ENCODE data around the gene PTP4A2. TPM values are rescaled to one million over a fixed set of nuclear protein-coding genes. Genes with fewer than 3 reads are reported as not detected.

Gene PTP4A2
- total RNA-seq, 4 donors from 2014 or later = 127 to 184 (median 159) TPM

GRCh38 chr1:31879981-31880608 lies 58.1 kb downstream of the PTP4A2 start:
- H3K36me3 ChIP-seq = no peaks in the 10 kb centered on the region
- no peaks in the 10 kb centered on the region for H3K27me3 ChIP-seq
- no peaks in the 10 kb centered on the region for H3K9me3 ChIP-seq
- no peak for DNase-seq (ENCODE audit: low spot score in 2 of 2)
- no peak overlapping the region for H3K4me3 ChIP-seq
- WGBS, 2 donors = 68 to 73% methylated on average over 4 of the region's 4 CpGs
- no peak overlapping the region for H3K27ac ChIP-seq
- peaks cover 0 to 8% (median 2%) of the 10 kb centered on the region in 4 donors for H3K4me1 ChIP-seq
- no peak for TF ChIP-seq EP300 (IDR thresholded peaks at IDR 0.05)
- TF ChIP-seq POLR2A (IDR thresholded peaks at IDR 0.05) = no peak
- TF ChIP-seq CTCF (IDR thresholded peaks at IDR 0.05) = no peak

- Histone ChIP-seq H3K27ac (no peak overlapping the region), H3K4me1 (peaks cover 0 to 8% (median 2%) of the 10 kb centered on the region in 4 donors), H3K4me3 (no peak overlapping the region), H3K27me3 (no peaks in the 10 kb centered on the region), H3K36me3 (no peaks in the 10 kb centered on the region), H3K9me3 (peaks cover 0 to 8% (median 0%) of the 10 kb centered on the region in 4 donors)
- DNase-seq (ENCODE audit: low spot score in 2 of 2) = no peak
- WGBS, 2 donors = 50 to 72% methylated on average over 6 of the region's 6 CpGs
- TF ChIP-seq EP300 (IDR thresholded peaks at IDR 0.05) = no peak
- no peak for TF ChIP-seq CTCF (IDR thresholded peaks at IDR 0.05)
- TF ChIP-seq POLR2A (IDR thresholded peaks at IDR 0.05) = no peak
These were observed 60.1 kb downstream of the PTP4A2 start for GRCh38 chr1:31878058-31878457.

- H3K27me3 ChIP-seq = no peaks in the 10 kb centered on the region
These were observed 60.6 kb downstream of the PTP4A2 start for GRCh38 chr1:31877544-31877943.

GRCh38 chr1:31875636-31876236 lies 62.4 kb downstream of the PTP4A2 start:
- Histone ChIP-seq H3K4me1 (peaks cover 0 to 3% (median 0%) of the 10 kb centered on the region in 4 donors), H3K9me3 (peaks cover 0 to 8% (median 0%) of the 10 kb centered on the region in 4 donors), H3K27me3 (no peaks in the 10 kb centered on the region), H3K4me3 (no peak overlapping the region), H3K36me3 (no peaks in the 10 kb centered on the region), H3K27ac (no peak overlapping the region)
- TF ChIP-seq POLR2A (IDR thresholded peaks at IDR 0.05) (no peak), EP300 (IDR thresholded peaks at IDR 0.05) (no peak), CTCF (IDR thresholded peaks at IDR 0.05) (no peak)
- 87 to 90% methylated on average over 11 of the region's 11 CpGs for WGBS, 2 donors
- DNase-seq (ENCODE audit: low spot score in 2 of 2) = no peak

More at GRCh38 chr1:31877544-31877943, 60.6 kb downstream of the PTP4A2 start:
- no peak overlapping the region for H3K27ac ChIP-seq
- H3K9me3 ChIP-seq = peaks cover 0 to 8% (median 0%) of the 10 kb centered on the region in 4 donors
- TF ChIP-seq POLR2A (IDR thresholded peaks at IDR 0.05) = no peak
- no peak for TF ChIP-seq EP300 (IDR thresholded peaks at IDR 0.05)
- no peak for TF ChIP-seq CTCF (IDR thresholded peaks at IDR 0.05)
- 58 to 96% methylated on average over 3 to 4 of the region's 4 CpGs for WGBS, 2 donors
- H3K36me3 ChIP-seq = no peaks in the 10 kb centered on the region
- no peak for DNase-seq (ENCODE audit: low spot score in 2 of 2)
- no peak overlapping the region for H3K4me3 ChIP-seq
- H3K4me1 ChIP-seq = peaks cover 0 to 8% (median 2%) of the 10 kb centered on the region in 4 donors

- WGBS, 2 donors = 73 to 74% methylated on average over 3 of the region's 3 CpGs
- Histone ChIP-seq H3K27me3 (no peaks in the 10 kb centered on the region), H3K9me3 (peaks cover 0 to 8% (median 0%) of the 10 kb centered on the region in 4 donors), H3K4me1 (no peaks in the 10 kb centered on the region), H3K36me3 (no peaks in the 10 kb centered on the region), H3K27ac (no peak overlapping the region), H3K4me3 (no peak overlapping the region)
- no peak for DNase-seq (ENCODE audit: low spot score in 2 of 2)
- no peak for TF ChIP-seq EP300 (IDR thresholded peaks at IDR 0.05)
- no peak for TF ChIP-seq CTCF (IDR thresholded peaks at IDR 0.05)
- TF ChIP-seq POLR2A (IDR thresholded peaks at IDR 0.05) = no peak
These were observed 63.2 kb downstream of the PTP4A2 start for GRCh38 chr1:31874942-31875341.

Data from tibial nerve (tissue), 4 donors.